GM10266 (cell line): ENCODE data around the gene RNF157.

ENCODE experiments used
- DNase-seq: peaks from one replicate; pipeline ENCODE4 v3.0.0; 2012; ENCODE audit errors: extremely low spot score
- TF ChIP-seq, protein P1 (sequence below): IDR thresholded peaks from 2 replicates; pipeline ENCODE4 v1.5.1; 2012; ENCODE audit warnings: mild to moderate bottlenecking, low read depth; ENCODE audit not compliant: control insufficient read depth, insufficient read depth; ENCODE audit errors: missing control alignments

RNF157 gene

DNA sequence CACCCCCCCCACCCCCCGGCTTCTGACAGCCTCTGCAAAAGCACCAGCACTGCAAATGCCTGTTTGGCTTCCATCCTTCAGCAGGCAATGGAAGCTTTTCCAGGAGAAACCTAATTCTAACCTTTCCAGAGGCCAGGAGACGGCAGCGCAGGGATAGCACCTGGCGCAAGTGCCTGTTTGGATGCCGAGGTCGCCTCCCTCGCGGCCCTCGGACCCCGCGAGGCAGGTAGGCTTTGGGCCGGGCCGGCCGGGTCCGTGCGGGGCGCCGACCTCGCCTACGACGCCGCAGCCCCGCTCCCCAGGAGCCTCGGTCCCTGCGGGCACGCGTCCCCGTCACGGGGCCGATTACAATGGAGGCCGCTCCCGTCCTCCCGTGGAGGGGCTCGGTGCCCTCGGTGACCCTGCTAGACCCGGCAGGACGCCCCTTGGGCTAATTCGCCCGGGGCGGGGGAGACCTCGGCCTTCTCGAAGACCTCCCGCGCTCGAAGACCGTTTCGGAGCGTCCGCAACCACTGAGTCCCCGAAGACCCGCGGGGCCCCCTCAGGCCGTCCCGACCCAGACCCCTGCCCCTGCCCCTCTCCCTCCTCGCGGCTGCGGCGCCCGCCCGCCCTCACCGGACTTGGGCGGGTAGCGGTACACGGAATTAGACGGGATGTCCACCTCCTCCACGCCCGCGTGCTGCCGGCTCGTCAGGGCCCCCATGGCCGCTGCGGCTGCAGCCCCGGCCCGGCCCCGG is 587 bp downstream of the RNF157 start:
- peak; percentile 46 for DNase-seq
- TF ChIP-seq, protein P1, sequence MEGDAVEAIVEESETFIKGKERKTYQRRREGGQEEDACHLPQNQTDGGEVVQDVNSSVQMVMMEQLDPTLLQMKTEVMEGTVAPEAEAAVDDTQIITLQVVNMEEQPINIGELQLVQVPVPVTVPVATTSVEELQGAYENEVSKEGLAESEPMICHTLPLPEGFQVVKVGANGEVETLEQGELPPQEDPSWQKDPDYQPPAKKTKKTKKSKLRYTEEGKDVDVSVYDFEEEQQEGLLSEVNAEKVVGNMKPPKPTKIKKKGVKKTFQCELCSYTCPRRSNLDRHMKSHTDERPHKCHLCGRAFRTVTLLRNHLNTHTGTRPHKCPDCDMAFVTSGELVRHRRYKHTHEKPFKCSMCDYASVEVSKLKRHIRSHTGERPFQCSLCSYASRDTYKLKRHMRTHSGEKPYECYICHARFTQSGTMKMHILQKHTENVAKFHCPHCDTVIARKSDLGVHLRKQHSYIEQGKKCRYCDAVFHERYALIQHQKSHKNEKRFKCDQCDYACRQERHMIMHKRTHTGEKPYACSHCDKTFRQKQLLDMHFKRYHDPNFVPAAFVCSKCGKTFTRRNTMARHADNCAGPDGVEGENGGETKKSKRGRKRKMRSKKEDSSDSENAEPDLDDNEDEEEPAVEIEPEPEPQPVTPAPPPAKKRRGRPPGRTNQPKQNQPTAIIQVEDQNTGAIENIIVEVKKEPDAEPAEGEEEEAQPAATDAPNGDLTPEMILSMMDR: no peak

DNA sequence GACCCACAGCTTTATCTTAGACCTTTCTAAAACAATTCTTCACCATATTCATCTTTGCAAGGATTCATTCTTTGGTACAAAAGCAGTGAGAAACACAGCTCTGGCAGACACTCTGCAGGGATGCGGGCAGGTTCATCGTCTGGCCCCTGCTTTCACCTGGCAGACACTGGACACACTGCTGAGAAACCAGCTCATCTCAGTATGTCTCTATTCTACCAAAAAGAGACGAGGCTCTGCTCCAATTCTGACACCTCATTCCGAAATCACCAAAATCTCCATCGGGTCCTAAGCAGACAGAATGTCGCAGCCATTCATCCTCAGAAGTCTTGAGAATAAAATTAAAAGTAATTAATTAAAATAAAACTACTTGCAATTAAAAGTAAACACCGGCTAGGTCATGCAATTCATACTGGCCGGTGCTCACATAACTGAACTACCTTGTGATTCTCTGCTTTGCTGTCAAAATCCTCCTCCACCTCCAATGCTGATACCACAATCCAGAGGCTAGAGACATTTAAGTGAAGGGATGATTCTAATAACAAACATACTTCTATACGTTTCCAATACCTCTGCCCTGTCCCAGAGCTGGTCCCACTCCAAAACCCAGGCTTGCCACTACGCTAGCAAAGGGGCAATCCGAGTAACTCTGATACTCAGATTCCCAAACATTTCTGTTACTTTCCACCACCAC is 1.3 kb downstream of the RNF157 start:
- TF ChIP-seq, protein P1: no peak

DNA sequence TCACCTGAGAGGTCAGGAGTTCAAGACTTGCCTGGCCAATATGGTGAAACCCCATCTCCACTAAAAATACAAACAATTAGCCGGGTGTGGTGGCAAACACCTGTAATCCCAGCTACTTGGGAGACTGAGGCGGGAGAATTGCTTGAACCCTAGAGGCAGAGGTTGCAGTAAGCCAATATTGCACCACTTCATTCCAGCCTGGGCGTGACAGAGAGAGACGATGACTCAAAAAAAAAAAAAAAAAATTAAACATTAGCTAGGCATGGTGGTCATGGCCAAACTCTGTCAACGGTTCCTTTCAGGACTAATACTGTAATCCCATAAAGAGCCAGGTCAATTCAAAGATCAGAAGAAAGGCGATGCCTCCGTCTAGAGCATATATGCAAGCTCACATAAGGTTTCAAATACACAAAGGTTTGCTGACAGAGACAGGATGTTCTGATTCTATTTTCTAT is 2.4 kb downstream of the RNF157 start:
- no peak for DNase-seq

More for the DNA sequence above, 1.3 kb downstream of the RNF157 start:
- no peak for DNase-seq

DNA sequence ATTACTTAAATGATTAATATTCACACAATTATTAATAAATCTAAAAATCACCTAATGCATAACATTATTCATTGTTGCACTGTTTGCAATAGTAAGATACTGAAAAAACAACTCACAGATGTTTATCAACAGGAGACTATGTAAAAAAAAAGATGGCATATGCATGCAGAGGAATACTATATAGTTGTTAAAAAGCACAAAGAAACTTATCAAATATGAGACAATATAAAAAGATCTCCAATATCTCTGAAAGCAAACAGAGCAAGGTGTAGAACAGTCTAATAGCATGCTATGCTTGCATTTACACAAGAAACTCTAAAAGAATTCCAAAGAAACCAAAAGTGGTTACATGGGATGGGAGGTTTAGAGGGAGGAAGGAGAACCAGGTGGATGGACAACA is 3.7 kb downstream of the RNF157 start:
- TF ChIP-seq, protein P1: no peak
- no peak for DNase-seq

More for the DNA sequence above, 2.4 kb downstream of the RNF157 start:
- TF ChIP-seq, protein P1: no peak

DNA sequence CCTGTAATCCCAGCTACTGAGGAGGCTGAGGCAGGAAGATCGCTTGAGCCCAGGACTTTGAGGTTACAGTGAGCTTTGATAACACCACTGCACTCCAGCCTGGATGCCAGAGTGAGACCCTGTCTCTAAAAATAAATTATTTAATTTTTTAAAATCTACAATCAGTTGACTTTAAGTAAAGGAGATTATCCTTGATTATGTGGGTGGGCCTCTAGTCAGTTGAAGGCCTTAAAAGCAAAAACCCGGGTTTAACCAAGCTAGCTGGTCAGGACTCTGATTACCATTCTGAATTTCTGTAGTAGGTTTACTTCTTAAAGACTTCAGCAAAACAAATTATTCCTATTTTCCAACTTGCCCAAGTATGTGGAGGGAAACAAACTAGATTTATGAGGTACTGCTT is 4.4 kb downstream of the RNF157 start:
- TF ChIP-seq, protein P1: no peak
- no peak for DNase-seq

DNA sequence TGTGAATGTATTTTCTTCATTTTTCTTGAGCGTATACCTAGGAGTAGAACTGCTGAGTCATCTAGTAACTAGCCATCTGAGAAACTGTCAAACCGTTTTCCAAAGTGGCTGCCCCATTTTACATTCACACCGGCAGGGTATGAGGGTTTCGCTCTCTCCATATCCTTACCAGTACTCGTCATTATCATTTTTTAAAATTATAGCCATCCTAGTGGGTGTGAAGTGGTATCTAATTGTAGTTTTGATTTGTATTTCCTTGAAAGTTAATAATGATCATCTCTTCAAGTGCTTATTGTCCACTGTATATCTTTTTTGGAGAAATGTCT is 6.0 kb downstream of the RNF157 start:
- no peak for DNase-seq
- TF ChIP-seq, protein P1: no peak
